ENCODE data around the gene TMPRSS2. TPM values are rescaled to one million over a fixed set of nuclear protein-coding genes. Genes with fewer than 3 reads are reported as not detected.

TMPRSS2 gene
- total RNA-seq, 1 donor from 2014 or later: not detected

DNA sequence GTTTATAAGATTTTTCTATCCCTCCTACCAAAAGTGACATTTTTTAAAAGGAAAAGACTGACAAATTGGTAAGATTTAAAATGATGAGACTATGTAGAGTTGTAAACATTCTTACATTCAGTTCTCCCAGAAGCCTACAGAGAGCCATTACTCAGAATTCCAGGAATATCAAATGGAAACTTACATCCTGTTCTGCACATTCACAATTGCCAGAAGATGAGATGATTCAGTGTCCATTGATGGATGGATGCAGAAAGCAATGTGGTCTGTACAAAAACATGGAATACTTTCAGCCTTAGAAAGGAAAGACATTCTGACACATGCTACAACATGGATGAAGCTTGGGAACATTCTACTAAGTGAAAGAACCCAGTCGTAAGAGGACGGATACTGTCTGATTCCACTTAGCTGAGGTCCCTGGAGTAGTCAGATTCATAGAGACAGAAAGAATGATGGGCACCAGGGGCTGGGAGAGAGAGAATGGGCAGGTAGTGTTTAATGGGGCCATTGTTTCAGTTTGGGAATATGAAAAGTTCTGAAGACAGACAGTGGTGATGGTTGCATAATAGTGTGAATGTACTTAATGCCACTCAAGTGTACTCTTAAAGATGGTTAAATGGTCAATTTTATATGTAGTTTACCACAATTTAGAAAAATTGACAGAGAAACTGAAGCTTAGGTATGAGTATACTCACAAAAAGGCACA, 65.3 kb downstream of the TMPRSS2 start:
- Histone ChIP-seq H3K27me3 (ENCODE audit: control insufficient read depth in 3 of 3, insufficient read depth in 3 of 3, low read length in 3 of 3) (no peaks in the 10 kb centered on the region), H3K9me3 (ENCODE audit: control insufficient read depth in 3 of 3, low read length in 3 of 3) (no peaks in the 10 kb centered on the region), H3K27ac (ENCODE audit: low read depth, low read length) (no peak overlapping the region), H3K36me3 (ENCODE audit: control insufficient read depth in 3 of 3, insufficient read depth in 3 of 3, low read length in 3 of 3) (peaks cover 13 to 29% (median 17%) of the 10 kb centered on the region in 3 donors), H3K4me1 (ENCODE audit: control insufficient read depth in 3 of 3, insufficient read depth in 3 of 3, low read length in 3 of 3) (no peaks in the 10 kb centered on the region), H3K9ac (ENCODE audit: low read depth in 1 of 3, low read length in 3 of 3) (no peak overlapping the region), H3K4me3 (ENCODE audit: low read length in 3 of 3) (no peak overlapping the region)

DNA sequence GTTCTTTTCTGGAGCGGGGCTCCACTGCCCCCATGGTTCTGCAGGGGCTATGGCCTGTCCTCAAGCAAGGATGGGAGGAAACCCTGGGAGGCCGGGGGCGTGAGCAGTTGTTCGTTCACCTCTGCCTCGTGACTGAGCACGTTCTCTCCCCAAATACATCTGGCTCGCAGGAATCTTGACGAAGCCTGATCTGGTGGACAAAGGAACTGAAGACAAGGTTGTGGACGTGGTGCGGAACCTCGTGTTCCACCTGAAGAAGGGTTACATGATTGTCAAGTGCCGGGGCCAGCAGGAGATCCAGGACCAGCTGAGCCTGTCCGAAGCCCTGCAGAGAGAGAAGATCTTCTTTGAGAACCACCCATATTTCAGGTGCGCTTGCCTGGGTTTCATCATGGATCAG, 66.4 kb downstream of the TMPRSS2 start:
- Histone ChIP-seq H3K27ac (ENCODE audit: low read depth, low read length) (no peak overlapping the region), H3K4me3 (ENCODE audit: low read length in 3 of 3) (no peak overlapping the region), H3K27me3 (ENCODE audit: control insufficient read depth in 3 of 3, insufficient read depth in 3 of 3, low read length in 3 of 3) (no peaks in the 10 kb centered on the region), H3K9me3 (ENCODE audit: control insufficient read depth in 3 of 3, low read length in 3 of 3) (no peaks in the 10 kb centered on the region), H3K9ac (ENCODE audit: low read depth in 1 of 3, low read length in 3 of 3) (no peak overlapping the region), H3K4me1 (ENCODE audit: control insufficient read depth in 3 of 3, insufficient read depth in 3 of 3, low read length in 3 of 3) (no peaks in the 10 kb centered on the region), H3K36me3 (ENCODE audit: control insufficient read depth in 3 of 3, insufficient read depth in 3 of 3, low read length in 3 of 3) (peaks cover 13 to 26% (median 21%) of the 10 kb centered on the region in 3 donors)

DNA sequence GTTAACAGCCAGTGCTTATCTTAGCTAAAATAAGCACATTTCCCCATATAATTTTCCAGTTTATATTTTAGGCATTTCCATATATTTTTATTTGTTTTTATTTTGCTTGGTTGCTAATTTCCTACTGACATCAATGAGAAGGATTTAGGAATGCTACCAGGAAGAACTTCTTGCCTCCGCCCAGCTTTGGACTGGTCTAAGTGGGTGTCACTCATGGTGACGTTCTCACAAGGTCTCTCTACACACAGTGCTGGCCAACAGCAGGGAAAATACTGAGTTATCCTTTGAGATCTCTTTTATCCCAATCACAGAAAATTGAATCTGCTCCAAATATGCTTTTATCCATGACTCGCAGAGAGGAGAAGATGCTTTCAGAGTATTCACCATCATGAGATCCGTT, 68.7 kb downstream of the TMPRSS2 start:
- Histone ChIP-seq H3K9me3 (ENCODE audit: control insufficient read depth in 3 of 3, low read length in 3 of 3) (peaks cover 0 to 3% (median 2%) of the 10 kb centered on the region in 3 donors), H3K4me3 (ENCODE audit: low read length in 3 of 3) (no peak overlapping the region), H3K36me3 (ENCODE audit: control insufficient read depth in 3 of 3, insufficient read depth in 3 of 3, low read length in 3 of 3) (peaks cover 8 to 32% (median 21%) of the 10 kb centered on the region in 3 donors), H3K4me1 (ENCODE audit: control insufficient read depth in 3 of 3, insufficient read depth in 3 of 3, low read length in 3 of 3) (no peaks in the 10 kb centered on the region), H3K27ac (ENCODE audit: low read depth, low read length) (no peak overlapping the region), H3K9ac (ENCODE audit: low read depth in 1 of 3, low read length in 3 of 3) (no peak overlapping the region), H3K27me3 (ENCODE audit: control insufficient read depth in 3 of 3, insufficient read depth in 3 of 3, low read length in 3 of 3) (no peaks in the 10 kb centered on the region)

DNA sequence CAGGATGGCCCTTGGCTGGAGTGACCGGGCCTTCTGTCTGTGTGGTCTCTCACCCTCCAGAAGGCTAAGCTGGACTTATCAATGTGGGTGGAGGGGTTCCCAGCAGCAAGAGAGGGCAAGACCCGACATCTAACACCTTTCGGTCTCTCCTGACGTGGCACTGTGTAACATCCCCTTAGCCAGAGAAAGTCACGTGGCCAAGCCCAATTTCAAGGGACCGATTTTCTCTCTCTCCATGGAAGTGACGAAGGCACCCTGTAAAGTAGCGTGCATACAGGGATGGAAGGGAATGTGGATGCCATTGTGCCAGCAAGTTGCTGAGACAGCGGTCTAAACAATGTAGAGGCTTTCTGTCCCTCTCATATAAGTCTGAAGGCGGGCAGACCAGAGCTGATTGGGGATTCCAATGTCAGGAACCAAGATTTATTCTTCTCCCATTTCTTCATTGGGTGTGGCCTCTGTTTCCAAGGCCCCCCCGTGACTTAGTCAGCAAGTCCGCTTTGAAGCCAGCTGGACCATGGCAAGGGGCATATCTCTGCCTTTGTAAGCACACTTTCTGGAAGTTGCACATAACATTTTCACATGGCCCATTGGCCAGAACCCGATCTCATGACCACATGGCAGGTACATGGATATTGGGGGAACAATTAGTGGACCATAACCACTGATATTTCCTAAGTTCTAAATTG, 69.4 kb downstream of the TMPRSS2 start:
- peaks cover 0 to 3% (median 2%) of the 10 kb centered on the region in 3 donors for H3K9me3 ChIP-seq (ENCODE audit: control insufficient read depth in 3 of 3, low read length in 3 of 3)
- H3K27me3 ChIP-seq (ENCODE audit: control insufficient read depth in 3 of 3, insufficient read depth in 3 of 3, low read length in 3 of 3): no peaks in the 10 kb centered on the region
- no peak overlapping the region for H3K4me3 ChIP-seq (ENCODE audit: low read length in 3 of 3)
- no peak overlapping the region for H3K9ac ChIP-seq (ENCODE audit: low read depth in 1 of 3, low read length in 3 of 3)
- peaks cover 8 to 33% (median 21%) of the 10 kb centered on the region in 3 donors for H3K36me3 ChIP-seq (ENCODE audit: control insufficient read depth in 3 of 3, insufficient read depth in 3 of 3, low read length in 3 of 3)
- H3K4me1 ChIP-seq (ENCODE audit: control insufficient read depth in 3 of 3, insufficient read depth in 3 of 3, low read length in 3 of 3): no peaks in the 10 kb centered on the region
- no peak overlapping the region for H3K27ac ChIP-seq (ENCODE audit: low read depth, low read length)

DNA sequence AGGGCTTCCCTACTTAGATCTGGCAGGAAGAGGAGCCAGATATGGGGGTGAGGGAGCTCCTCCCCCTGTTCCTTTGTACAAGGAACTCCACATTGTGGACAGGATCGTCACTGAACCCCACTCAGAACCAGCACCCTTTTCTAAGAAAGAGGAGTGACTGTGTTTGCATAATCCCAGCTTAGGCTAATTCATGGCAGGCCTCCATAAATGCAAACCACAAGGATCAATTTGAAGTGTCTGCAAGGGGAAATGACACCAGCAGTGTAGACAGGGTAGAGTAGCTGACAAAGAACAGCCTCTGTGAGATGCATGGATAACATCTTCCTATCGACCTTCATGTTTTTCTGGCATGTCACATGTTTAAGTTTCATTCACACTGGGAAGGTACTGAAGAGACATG, 70.2 kb downstream of the TMPRSS2 start:
- no peak overlapping the region for H3K9ac ChIP-seq (ENCODE audit: low read depth in 1 of 3, low read length in 3 of 3)
- H3K9me3 ChIP-seq (ENCODE audit: control insufficient read depth in 3 of 3, low read length in 3 of 3): peaks cover 0 to 3% (median 2%) of the 10 kb centered on the region in 3 donors
- no peak overlapping the region for H3K27ac ChIP-seq (ENCODE audit: low read depth, low read length)
- H3K4me1 ChIP-seq (ENCODE audit: control insufficient read depth in 3 of 3, insufficient read depth in 3 of 3, low read length in 3 of 3): no peaks in the 10 kb centered on the region
- H3K36me3 ChIP-seq (ENCODE audit: control insufficient read depth in 3 of 3, insufficient read depth in 3 of 3, low read length in 3 of 3): peaks cover 4 to 31% (median 25%) of the 10 kb centered on the region in 3 donors
- no peak overlapping the region for H3K4me3 ChIP-seq (ENCODE audit: low read length in 3 of 3)
- H3K27me3 ChIP-seq (ENCODE audit: control insufficient read depth in 3 of 3, insufficient read depth in 3 of 3, low read length in 3 of 3): no peaks in the 10 kb centered on the region

DNA sequence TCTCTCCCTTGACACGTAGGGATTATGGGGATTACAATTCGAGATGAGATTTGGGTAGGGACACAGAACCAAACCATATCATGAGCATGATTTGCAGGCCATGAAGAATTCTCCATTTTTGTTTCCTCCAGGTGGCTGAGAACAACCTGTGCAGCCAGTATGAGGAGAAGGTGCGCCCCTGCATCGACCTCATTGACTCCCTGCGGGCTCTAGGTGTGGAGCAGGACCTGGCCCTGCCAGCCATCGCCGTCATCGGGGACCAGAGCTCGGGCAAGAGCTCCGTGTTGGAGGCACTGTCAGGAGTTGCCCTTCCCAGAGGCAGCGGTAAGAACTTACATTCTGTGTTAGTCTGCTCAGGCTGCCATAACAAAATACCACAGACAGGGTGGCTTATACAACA, 72.3 kb downstream of the TMPRSS2 start:
- no peak overlapping the region for H3K4me3 ChIP-seq (ENCODE audit: low read length in 3 of 3)
- H3K36me3 ChIP-seq (ENCODE audit: control insufficient read depth in 3 of 3, insufficient read depth in 3 of 3, low read length in 3 of 3): peaks cover 2 to 27% (median 18%) of the 10 kb centered on the region in 3 donors
- H3K4me1 ChIP-seq (ENCODE audit: control insufficient read depth in 3 of 3, insufficient read depth in 3 of 3, low read length in 3 of 3): no peaks in the 10 kb centered on the region
- H3K27ac ChIP-seq (ENCODE audit: low read depth, low read length): no peak overlapping the region
- H3K27me3 ChIP-seq (ENCODE audit: control insufficient read depth in 3 of 3, insufficient read depth in 3 of 3, low read length in 3 of 3): no peaks in the 10 kb centered on the region
- no peak overlapping the region for H3K9ac ChIP-seq (ENCODE audit: low read depth in 1 of 3, low read length in 3 of 3)
- H3K9me3 ChIP-seq (ENCODE audit: control insufficient read depth in 3 of 3, low read length in 3 of 3): peaks cover 0 to 3% (median 2%) of the 10 kb centered on the region in 3 donors

DNA sequence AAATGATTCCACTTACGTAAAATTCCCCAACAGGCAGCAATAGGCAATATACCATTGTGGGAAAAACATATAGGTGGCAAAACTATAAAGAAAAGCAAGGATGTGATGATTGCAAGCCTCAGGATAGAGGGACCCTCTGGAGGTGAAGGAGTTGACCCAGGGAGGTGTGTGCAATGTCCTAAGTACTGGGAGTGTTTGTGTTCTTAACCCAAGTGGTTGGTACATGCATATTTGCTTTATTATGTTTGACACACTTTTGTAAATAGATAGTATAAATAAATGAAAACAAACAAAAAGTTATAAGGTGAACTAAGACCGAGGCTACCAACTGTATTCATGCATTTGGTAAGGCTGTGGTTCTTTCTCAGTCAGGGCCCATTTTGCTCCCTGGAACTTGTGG, 74.4 kb downstream of the TMPRSS2 start:
- peaks cover 2 to 25% (median 18%) of the 10 kb centered on the region in 3 donors for H3K36me3 ChIP-seq (ENCODE audit: control insufficient read depth in 3 of 3, insufficient read depth in 3 of 3, low read length in 3 of 3)
- H3K9ac ChIP-seq (ENCODE audit: low read depth in 1 of 3, low read length in 3 of 3): no peak overlapping the region
- no peaks in the 10 kb centered on the region for H3K4me1 ChIP-seq (ENCODE audit: control insufficient read depth in 3 of 3, insufficient read depth in 3 of 3, low read length in 3 of 3)
- peaks cover 0 to 3% (median 2%) of the 10 kb centered on the region in 3 donors for H3K9me3 ChIP-seq (ENCODE audit: control insufficient read depth in 3 of 3, low read length in 3 of 3)
- H3K27me3 ChIP-seq (ENCODE audit: control insufficient read depth in 3 of 3, insufficient read depth in 3 of 3, low read length in 3 of 3): peaks cover 0 to 10% (median 0%) of the 10 kb centered on the region in 3 donors
- H3K27ac ChIP-seq (ENCODE audit: low read depth, low read length): no peak overlapping the region
- H3K4me3 ChIP-seq (ENCODE audit: low read length in 3 of 3): no peak overlapping the region

DNA sequence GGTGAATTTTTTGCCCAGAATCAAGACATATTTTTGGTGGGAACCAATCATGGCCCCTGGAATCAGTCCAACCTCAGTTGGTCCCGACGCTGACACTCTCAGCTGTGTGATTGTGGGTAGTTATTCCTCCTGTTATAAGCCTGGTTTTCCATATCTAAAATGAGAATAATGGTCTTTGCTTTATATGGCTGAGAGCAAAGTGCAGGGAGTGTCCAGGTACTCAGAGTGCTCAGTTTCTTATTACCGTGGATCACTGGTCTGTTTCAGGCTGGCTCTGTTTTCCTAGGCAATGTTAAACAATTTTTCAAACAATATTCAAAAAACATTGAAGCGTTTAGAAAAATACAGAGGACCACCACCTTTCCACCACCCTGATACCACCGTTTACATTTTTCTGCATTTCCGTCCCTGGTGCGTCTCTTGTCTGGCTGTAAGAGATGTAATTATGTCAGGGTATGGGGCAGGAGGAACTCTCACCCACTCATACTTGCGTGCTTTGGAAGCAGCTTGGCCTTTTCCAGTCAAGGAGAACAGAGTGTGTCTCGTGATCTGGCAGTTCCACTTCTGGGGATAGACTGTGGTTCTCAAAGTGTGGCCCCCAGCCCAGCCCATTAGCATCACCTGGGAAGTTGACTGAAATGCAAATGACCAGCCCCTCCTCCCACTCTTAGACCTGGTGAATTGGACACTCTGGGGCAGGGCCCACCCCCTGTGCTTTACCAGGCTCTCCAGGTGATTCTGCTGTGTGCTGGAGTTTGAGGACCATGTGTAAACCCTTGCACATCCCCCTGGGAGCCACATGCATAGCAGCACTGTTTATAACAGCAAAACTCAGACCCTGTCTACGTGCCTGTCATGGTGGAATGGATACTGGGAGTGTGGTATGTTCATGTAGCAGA, 75.1 kb downstream of the TMPRSS2 start:
- H3K27me3 ChIP-seq (ENCODE audit: control insufficient read depth in 3 of 3, insufficient read depth in 3 of 3, low read length in 3 of 3): peaks cover 0 to 14% (median under 1%) of the 10 kb centered on the region in 3 donors
- H3K4me1 ChIP-seq (ENCODE audit: control insufficient read depth in 3 of 3, insufficient read depth in 3 of 3, low read length in 3 of 3): no peaks in the 10 kb centered on the region
- H3K4me3 ChIP-seq (ENCODE audit: low read length in 3 of 3): no peak overlapping the region
- H3K9me3 ChIP-seq (ENCODE audit: control insufficient read depth in 3 of 3, low read length in 3 of 3): peaks cover 0 to 3% (median 2%) of the 10 kb centered on the region in 3 donors
- H3K27ac ChIP-seq (ENCODE audit: low read depth, low read length): no peak overlapping the region
- no peak overlapping the region for H3K9ac ChIP-seq (ENCODE audit: low read depth in 1 of 3, low read length in 3 of 3)
- H3K36me3 ChIP-seq (ENCODE audit: control insufficient read depth in 3 of 3, insufficient read depth in 3 of 3, low read length in 3 of 3): peaks cover 2 to 28% (median 18%) of the 10 kb centered on the region in 3 donors

DNA sequence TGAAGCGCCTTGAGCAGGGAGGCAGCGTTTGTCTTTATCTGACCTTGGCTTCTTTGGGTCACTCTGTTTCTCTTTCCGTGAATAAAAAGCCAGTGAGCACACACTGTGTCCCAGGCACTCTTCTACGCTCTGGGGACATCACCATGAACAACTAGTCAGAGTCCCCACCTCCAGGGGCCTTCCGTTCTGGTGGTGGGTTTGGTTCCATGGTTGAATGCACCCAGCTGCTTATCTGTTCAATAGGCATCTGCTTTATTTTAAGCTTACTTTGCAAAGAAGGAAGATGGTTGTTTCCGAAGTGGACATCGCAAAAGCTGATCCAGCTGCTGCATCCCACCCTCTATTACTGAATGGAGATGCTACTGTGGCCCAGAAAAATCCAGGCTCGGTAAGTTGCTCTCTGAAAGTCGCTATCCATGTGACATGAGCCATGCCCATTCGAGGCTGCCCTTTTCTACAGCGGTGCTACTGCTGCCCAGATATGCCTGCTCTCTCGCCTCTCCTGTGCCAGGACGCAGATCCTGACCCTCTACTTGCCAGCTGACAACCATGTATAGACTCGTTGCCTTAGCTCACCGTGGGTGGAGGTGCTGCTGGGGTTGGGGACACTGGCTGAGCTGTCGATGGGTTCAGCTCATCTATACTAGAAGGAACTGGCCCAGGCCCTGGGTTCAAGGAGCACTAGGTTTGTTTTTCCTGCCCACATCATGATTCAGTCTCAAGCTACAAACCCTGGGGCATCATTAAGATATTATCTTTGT, 76.0 kb downstream of the TMPRSS2 start:
- Histone ChIP-seq H3K9me3 (ENCODE audit: control insufficient read depth in 3 of 3, low read length in 3 of 3) (peaks cover 0 to 3% (median 2%) of the 10 kb centered on the region in 3 donors), H3K27me3 (ENCODE audit: control insufficient read depth in 3 of 3, insufficient read depth in 3 of 3, low read length in 3 of 3) (peaks cover 4 to 16% (median 9%) of the 10 kb centered on the region in 3 donors), H3K4me3 (ENCODE audit: low read length in 3 of 3) (no peak overlapping the region), H3K36me3 (ENCODE audit: control insufficient read depth in 3 of 3, insufficient read depth in 3 of 3, low read length in 3 of 3) (peaks cover 2 to 25% (median 17%) of the 10 kb centered on the region in 3 donors), H3K4me1 (ENCODE audit: control insufficient read depth in 3 of 3, insufficient read depth in 3 of 3, low read length in 3 of 3) (peaks cover 0 to 2% (median 2%) of the 10 kb centered on the region in 3 donors), H3K9ac (ENCODE audit: low read depth in 1 of 3, low read length in 3 of 3) (no peak overlapping the region), H3K27ac (ENCODE audit: low read depth, low read length) (no peak overlapping the region)

Data from skeletal muscle tissue (tissue), 4 donors.